Heart right ventricle (tissue), 16 donors: Measurements from ENCODE around the gene UNC79. TPM values are rescaled to one million over a fixed set of nuclear protein-coding genes. Genes with fewer than 3 reads are reported as not detected.

Source experiments
- ATAC-seq, 8 donors: fragments of 200-7000 bp; cut with Tn5 transposase; one replicate each; pipeline ENCODE4 v1.9.1; 2020; ENCODE audit warnings: mild to moderate bottlenecking in 8 of 8, moderate library complexity in 8 of 8, moderate number of reproducible peaks in 1 of 8
- DNase-seq, 2 donors: peaks; one replicate each; pipeline ENCODE4 v3.0.0-alpha.2; 2020
- H3K27ac ChIP-seq, 10 donors: fragments of 200-600 bp; sonication (generic) in 2 of 10; one replicate each; pipeline versions ENCODE4 v1.5.0 to v1.8.0; 2020 to 2022; ENCODE audit warnings: mild to moderate bottlenecking in 3 of 10
- H3K27me3 ChIP-seq, 7 donors: fragments of 200-600 bp; one replicate each; pipeline ENCODE4 v1.8.0; 2021 to 2022; ENCODE audit warnings: mild to moderate bottlenecking in 2 of 7
- H3K36me3 ChIP-seq, 9 donors: fragments of 200-600 bp; sonication (generic) in 1 of 9; one replicate each; pipeline versions ENCODE4 v1.5.0 to v1.8.0; 2020 to 2022; ENCODE audit warnings: mild to moderate bottlenecking in 2 of 9
- H3K4me1 ChIP-seq, 9 donors: fragments of 200-600 bp; sonication (generic) in 1 of 9; one replicate each; pipeline versions ENCODE4 v1.5.0 to v1.8.0; 2020 to 2022; ENCODE audit warnings: mild to moderate bottlenecking in 4 of 9
- H3K4me3 ChIP-seq, 10 donors: fragments of 200-600 bp; sonication (generic) in 2 of 10; one replicate each; pipeline versions ENCODE4 v1.5.0 to v1.8.0; 2020 to 2022; ENCODE audit warnings: mild to moderate bottlenecking in 7 of 10, moderate library complexity in 2 of 10
- H3K9me3 ChIP-seq, 11 donors: fragments of 200-600 bp in 10 of 11; sonication (generic) in 2 of 11; one replicate each; pipeline versions ENCODE4 v1.5.0 to v1.8.0; 2013 to 2022; ENCODE audit warnings: mild to moderate bottlenecking in 2 of 11, control low read depth in 1 of 11, moderate library complexity in 1 of 11
- CTCF ChIP-seq, 9 donors: fragments of 200-600 bp; sonication (generic) in 2 of 9; IDR thresholded peaks; one replicate each; pipeline versions ENCODE4 v1.5.0 to v1.8.0; 2021 to 2022; ENCODE audit warnings: antibody characterized with exemption in 9 of 9, mild to moderate bottlenecking in 5 of 9, moderate library complexity in 1 of 9
- WGBS, 2 donors: extraction: QIAGEN DNeasy Blood & Tissue Kit; methylation state at CpG; one replicate each; pipeline ENCODE4 v1.1.7; 2013; ENCODE audit warnings: inconsistent platforms in 1 of 2; 5-methylcytosine and 5-hydroxymethylcytosine counted together
- intact Hi-C, 10 donors: fragments of 100-400 bp; cut with DNase I; formaldehyde crosslinking; loops; one replicate each; pipeline versions ENCODE4 v1.11.1 to v1.14.2; 2022
- polyA plus RNA-seq, 2 donors: library from polyadenylated mRNA; stranded (reverse); fragments of 200-250 nt; gene quantifications; one replicate each; pipeline ENCODE4 v1.2.3, GENCODE V29; 2013
- total RNA-seq, 10 donors: library from RNA; stranded (reverse); fragmentation: NEBNext Ultra II Directional in 3 of 10; extraction: Animal tissue kit (Norgen Biotek cat#: 25700) in 3 of 10; gene quantifications; one replicate each; pipeline versions ENCODE4 v1.2.1 to v1.2.4, GENCODE V29; 2021 to 2023
- donor health status: Arrhythmogenic right ventricular cardiomyopathy.
- donor health status: ischemic (EF 13 %, LVEDD 7.1; RV severe dilation, severe dysfunction).
- donor health status: healthy with polysubstance abuse.
- donor health status: DM: no; HTN: yes; CAD: no.
- donor health status: DM: no; HTN: no; CAD: no.
- donor health status: ischemic (EF 25% LVEDD 6.9; RV normal size, moderate dysfunction).
- donor health status: ischemic (EF 25% LVEDD 5.7; RV mildly dilated, moderate dysfunction).
- donor health status: healthy.
- donor health status: DM: yes; HTN: yes; CAD: no.
- donor health status: Ischemic cardiomyopathy.
- donor health status: ischemic (EF 35%, LVEDD 5.7; RV mildly dilated, moderate dysfunction).
- donor health status: nonischemic (EF 11% LVEDD 7.7; RV severe dilation, severe dysfunction).
- donor health status: DM: yes; HTN: yes; CAD: no.
- donor health status: PGD.
- donor health status: ischemic (EF 29% LVEDD 5.4; RV normal size, mild dysfunction).
- donor health status: nonischemic (EF 23%, LVEDD 6.1; RV moderate dilation, normal function).

UNC79 gene
- total and polyA plus RNA-seq, 12 donors = 0.01 to 0.89 (median 0.40) TPM

GRCh38 chr14:93528884-93529558 lies 98.3 kb downstream of the UNC79 start:
- DNase-seq = no peak
- no peak for ATAC-seq
- Histone ChIP-seq H3K27me3 (peaks cover 0 to 5% (median 0%) of the 10 kb centered on the region in 7 donors), H3K36me3 (no peaks in the 10 kb centered on the region), H3K4me3 (no peak overlapping the region), H3K4me1 (peaks cover 0 to 12% (median 0%) of the 10 kb centered on the region in 9 donors), H3K9me3 (no peaks in the 10 kb centered on the region), H3K27ac (no peak overlapping the region)
- intact Hi-C loops = no loop called here
- TF ChIP-seq CTCF (IDR thresholded peaks at IDR 0.05) = no peak
- 86 to 95% methylated on average over 1 of the region's 1 CpG for WGBS, 2 donors

GRCh38 chr14:93531644-93532043 lies 100.9 kb downstream of the UNC79 start:
- no peak for DNase-seq
- Histone ChIP-seq H3K9me3 (no peaks in the 10 kb centered on the region), H3K4me3 (no peak overlapping the region), H3K4me1 (peaks cover 0 to 19% (median 0%) of the 10 kb centered on the region in 9 donors), H3K27me3 (peaks cover 0 to 6% (median 0%) of the 10 kb centered on the region in 7 donors), H3K36me3 (no peaks in the 10 kb centered on the region), H3K27ac (no peak overlapping the region)
- ATAC-seq = no peak
- no peak for TF ChIP-seq CTCF (IDR thresholded peaks at IDR 0.05)
- WGBS, 2 donors = 96% methylated on average over 1 of the region's 1 CpG
- intact Hi-C loops = loop anchor here in 1 of 10 donors (10.0 kb wide), 1 partner anchor 297 kb away; no protein-coding TSS in a partner anchor

GRCh38 chr14:93532541-93532940 lies 101.8 kb downstream of the UNC79 start:
- Histone ChIP-seq H3K36me3 (no peaks in the 10 kb centered on the region), H3K4me1 (peaks cover 0 to 15% (median 0%) of the 10 kb centered on the region in 9 donors), H3K9me3 (no peaks in the 10 kb centered on the region), H3K27ac (no peak overlapping the region), H3K4me3 (no peak overlapping the region), H3K27me3 (peaks cover 0 to 6% (median 0%) of the 10 kb centered on the region in 7 donors)
- ATAC-seq (no peak), DNase-seq (no peak)
- TF ChIP-seq CTCF (IDR thresholded peaks at IDR 0.05) = no peak
- intact Hi-C loops = loop anchor here in 1 of 10 donors (10.0 kb wide), 1 partner anchor 298 kb away; no protein-coding TSS in a partner anchor
- WGBS, 2 donors = 67 to 78% methylated on average over 2 of the region's 2 CpGs

GRCh38 chr14:93533437-93533836 lies 102.7 kb downstream of the UNC79 start:
- H3K9me3 ChIP-seq = no peaks in the 10 kb centered on the region
- ATAC-seq (no peak), DNase-seq (no peak)
- no peak overlapping the region for H3K27ac ChIP-seq
- intact Hi-C loops = loop anchor here in 1 of 10 donors (10.0 kb wide), 1 partner anchor 299 kb away; no protein-coding TSS in a partner anchor
- TF ChIP-seq CTCF (IDR thresholded peaks at IDR 0.05) = no peak
- no peak overlapping the region for H3K4me3 ChIP-seq
- WGBS, 2 donors = 79 to 81% methylated on average over 2 of the region's 2 CpGs
- H3K27me3 ChIP-seq = peaks cover 0 to 6% (median 0%) of the 10 kb centered on the region in 7 donors
- H3K36me3 ChIP-seq = no peaks in the 10 kb centered on the region
- peaks cover 0 to 15% (median 0%) of the 10 kb centered on the region in 9 donors for H3K4me1 ChIP-seq
